ENCODE results near the gene PNMA8B.

GRCh38 chr19:46493236-46494145 is 2.2 kb downstream of the PNMA8B start:
- TF ChIP-seq EP300 (IDR thresholded peaks at IDR 0.05; ENCODE audit: borderline replicate concordance) (no peak), TAF1 (IDR thresholded peaks at IDR 0.05; ENCODE audit: low read depth) (no peak), REST (IDR thresholded peaks at IDR 0.05; ENCODE audit: low read depth) (no peak), ZBTB7A (IDR thresholded peaks at IDR 0.05; ENCODE audit: low read depth) (no peak)

All from Ishikawa (cell line).